Mucosa of stomach (tissue), 1 donor: Measurements from ENCODE around the gene TCERG1L.

Experiments
- H3K27me3 ChIP-seq: one replicate; pipeline ENCODE4 v1.7.0; 2013; ENCODE audit warnings: mild to moderate bottlenecking, low read length; ENCODE audit not compliant: control insufficient read depth, insufficient read depth
- H3K36me3 ChIP-seq: one replicate; pipeline ENCODE4 v1.7.0; 2013; ENCODE audit warnings: low read length; ENCODE audit not compliant: control insufficient read depth, insufficient read depth
- H3K4me1 ChIP-seq: one replicate; pipeline ENCODE4 v1.7.0; 2013; ENCODE audit warnings: mild to moderate bottlenecking, low read length; ENCODE audit not compliant: control insufficient read depth, insufficient read depth
- H3K4me3 ChIP-seq: one replicate; pipeline ENCODE4 v1.7.0; 2013; ENCODE audit warnings: low read length
- H3K9ac ChIP-seq: one replicate; pipeline ENCODE4 v1.7.0; 2013; ENCODE audit warnings: mild to moderate bottlenecking, low read length, moderate library complexity
- H3K9me3 ChIP-seq: one replicate; pipeline ENCODE4 v1.7.0; 2013; ENCODE audit warnings: mild to moderate bottlenecking, low read length, moderate library complexity; ENCODE audit not compliant: control insufficient read depth
- donor health status: Pancreatic carcinoma.

Gene TCERG1L

GRCh38 chr10:131264110-131264788 lies 47.3 kb downstream of the TCERG1L start:
- H3K27me3 ChIP-seq = no peaks in the 10 kb centered on the region
- H3K4me1 ChIP-seq = no peaks in the 10 kb centered on the region
- no peaks in the 10 kb centered on the region for H3K36me3 ChIP-seq
- no peak overlapping the region for H3K4me3 ChIP-seq
- no peaks in the 10 kb centered on the region for H3K9me3 ChIP-seq
- H3K9ac ChIP-seq = no peak overlapping the region

GRCh38 chr10:131261890-131262475 lies 49.5 kb downstream of the TCERG1L start:
- H3K9ac ChIP-seq = no peak overlapping the region
- no peak overlapping the region for H3K4me3 ChIP-seq
- no peaks in the 10 kb centered on the region for H3K27me3 ChIP-seq
- H3K36me3 ChIP-seq = no peaks in the 10 kb centered on the region
- no peaks in the 10 kb centered on the region for H3K4me1 ChIP-seq
- H3K9me3 ChIP-seq = no peaks in the 10 kb centered on the region

GRCh38 chr10:131260452-131261211 lies 50.9 kb downstream of the TCERG1L start:
- no peak overlapping the region for H3K9ac ChIP-seq
- H3K27me3 ChIP-seq = no peaks in the 10 kb centered on the region
- no peak overlapping the region for H3K4me3 ChIP-seq
- no peaks in the 10 kb centered on the region for H3K9me3 ChIP-seq
- no peaks in the 10 kb centered on the region for H3K36me3 ChIP-seq
- H3K4me1 ChIP-seq = no peaks in the 10 kb centered on the region

GRCh38 chr10:131260031-131260430 lies 51.5 kb downstream of the TCERG1L start:
- Histone ChIP-seq H3K4me1 (no peaks in the 10 kb centered on the region), H3K9ac (no peak overlapping the region), H3K36me3 (no peaks in the 10 kb centered on the region), H3K27me3 (no peaks in the 10 kb centered on the region), H3K9me3 (no peaks in the 10 kb centered on the region), H3K4me3 (no peak overlapping the region)

- Histone ChIP-seq H3K27me3 (no peaks in the 10 kb centered on the region), H3K4me1 (no peaks in the 10 kb centered on the region), H3K4me3 (no peak overlapping the region), H3K9ac (no peak overlapping the region), H3K9me3 (no peaks in the 10 kb centered on the region), H3K36me3 (no peaks in the 10 kb centered on the region)
These were observed 52.0 kb downstream of the TCERG1L start for GRCh38 chr10:131259535-131259934.

GRCh38 chr10:131258256-131258655 lies 53.3 kb downstream of the TCERG1L start:
- H3K4me1 ChIP-seq = no peaks in the 10 kb centered on the region
- no peaks in the 10 kb centered on the region for H3K27me3 ChIP-seq
- H3K9ac ChIP-seq = no peak overlapping the region
- H3K4me3 ChIP-seq = no peak overlapping the region
- no peaks in the 10 kb centered on the region for H3K36me3 ChIP-seq
- H3K9me3 ChIP-seq = no peaks in the 10 kb centered on the region

GRCh38 chr10:131257027-131257426 lies 54.5 kb downstream of the TCERG1L start:
- Histone ChIP-seq H3K27me3 (no peaks in the 10 kb centered on the region), H3K4me1 (no peaks in the 10 kb centered on the region), H3K36me3 (no peaks in the 10 kb centered on the region), H3K4me3 (no peak overlapping the region), H3K9ac (no peak overlapping the region), H3K9me3 (no peaks in the 10 kb centered on the region)

GRCh38 chr10:131254859-131255252 lies 56.7 kb downstream of the TCERG1L start:
- Histone ChIP-seq H3K4me3 (no peak overlapping the region), H3K36me3 (no peaks in the 10 kb centered on the region), H3K27me3 (no peaks in the 10 kb centered on the region), H3K9me3 (no peaks in the 10 kb centered on the region), H3K9ac (no peak overlapping the region), H3K4me1 (no peaks in the 10 kb centered on the region)

- no peaks in the 10 kb centered on the region for H3K9me3 ChIP-seq
- no peak overlapping the region for H3K4me3 ChIP-seq
- H3K4me1 ChIP-seq = no peaks in the 10 kb centered on the region
- no peak overlapping the region for H3K9ac ChIP-seq
- no peaks in the 10 kb centered on the region for H3K27me3 ChIP-seq
- no peaks in the 10 kb centered on the region for H3K36me3 ChIP-seq
These were observed 57.3 kb downstream of the TCERG1L start for GRCh38 chr10:131253931-131254858.

GRCh38 chr10:131252567-131253276 lies 58.8 kb downstream of the TCERG1L start:
- no peaks in the 10 kb centered on the region for H3K9me3 ChIP-seq
- no peaks in the 10 kb centered on the region for H3K36me3 ChIP-seq
- peaks cover 3% of the 10 kb centered on the region for H3K27me3 ChIP-seq
- no peaks in the 10 kb centered on the region for H3K4me1 ChIP-seq
- no peak overlapping the region for H3K9ac ChIP-seq
- H3K4me3 ChIP-seq = no peak overlapping the region

- no peak overlapping the region for H3K4me3 ChIP-seq
- H3K27me3 ChIP-seq = peaks cover 3% of the 10 kb centered on the region
- no peaks in the 10 kb centered on the region for H3K4me1 ChIP-seq
- no peaks in the 10 kb centered on the region for H3K36me3 ChIP-seq
- H3K9ac ChIP-seq = no peak overlapping the region
- no peaks in the 10 kb centered on the region for H3K9me3 ChIP-seq
These were observed 60.4 kb downstream of the TCERG1L start for GRCh38 chr10:131251146-131251541.
